GM23338 (cell line): ENCODE data around the gene DPF3. TPM values are rescaled to one million over a fixed set of nuclear protein-coding genes. Genes with fewer than 3 reads are reported as not detected.

Experiments
- ATAC-seq: fragments of 200-7000 bp; cut with Tn5 transposase; 3 replicates; pipeline ENCODE4 v1.9.1; 2020
- DNase-seq: peaks from one replicate; pipeline ENCODE4 v3.0.0-alpha.2; 2015; ENCODE audit warnings: low spot score
- H2AFZ ChIP-seq: fragments of 200-600 bp; sonication (generic); 2 replicates; pipeline ENCODE4 v1.8.0; 2016; ENCODE audit warnings: antibody characterized with exemption, mild to moderate bottlenecking, moderate library complexity
- H3F3A ChIP-seq: fragments of 200-600 bp; sonication (generic); replicated peaks from 2 replicates; pipeline ENCODE4 v1.8.0; 2017; ENCODE audit warnings: antibody characterized with exemption, mixed run types, low read depth
- H3K27ac ChIP-seq: fragments of 200-600 bp; sonication (generic); 2 replicates; pipeline ENCODE4 v1.6.1; 2016; ENCODE audit warnings: low read depth
- H3K27me3 ChIP-seq: fragments of 200-600 bp; sonication (generic); 2 replicates; pipeline ENCODE4 v1.8.0; 2016; ENCODE audit warnings: mild to moderate bottlenecking, mixed run types, moderate library complexity; ENCODE audit not compliant: insufficient read depth
- H3K36me3 ChIP-seq: fragments of 200-600 bp; sonication (generic); 2 replicates; pipeline ENCODE4 v1.8.0; 2016; ENCODE audit warnings: mild to moderate bottlenecking; ENCODE audit not compliant: insufficient read depth
- H3K4me1 ChIP-seq: fragments of 200-600 bp; sonication (generic); 2 replicates; pipeline ENCODE4 v1.8.0; 2016; ENCODE audit warnings: mild to moderate bottlenecking, moderate library complexity; ENCODE audit not compliant: insufficient read depth
- H3K4me2 ChIP-seq: fragments of 200-600 bp; sonication (generic); 2 replicates; pipeline ENCODE4 v1.7.1; 2017; ENCODE audit warnings: mixed run types
- H3K4me3 ChIP-seq: fragments of 200-600 bp; sonication (generic); 2 replicates; pipeline ENCODE4 v1.6.1; 2016; ENCODE audit warnings: mixed run types
- H3K79me2 ChIP-seq: fragments of 200-600 bp; sonication (generic); replicated peaks from 2 replicates; pipeline ENCODE4 v1.8.0; 2017; ENCODE audit warnings: mild to moderate bottlenecking; ENCODE audit not compliant: insufficient read depth
- H3K9me2 ChIP-seq: fragments of 200-600 bp; sonication (generic); 2 replicates; pipeline ENCODE4 v1.8.0; 2017; ENCODE audit not compliant: insufficient read depth
- H4K20me1 ChIP-seq: fragments of 200-600 bp; sonication (generic); replicated peaks from 2 replicates; pipeline ENCODE4 v1.8.0; 2017; ENCODE audit warnings: mild to moderate bottlenecking; ENCODE audit not compliant: insufficient read depth
- H3K27ac Mint-ChIP-seq: 2 replicates; pipeline ENCODE4 v1.8.0; 2020; ENCODE audit warnings: inconsistent platforms, mild to moderate bottlenecking, moderate library complexity, mixed read lengths
- H3K27me3 Mint-ChIP-seq: 3 replicates; pipeline ENCODE4 v1.8.0; 2022; ENCODE audit warnings: low read depth, mild to moderate bottlenecking, moderate library complexity, mixed read lengths, inconsistent platforms; ENCODE audit not compliant: insufficient read depth, poor library complexity
- H3K36me3 Mint-ChIP-seq: 3 replicates; pipeline ENCODE4 v1.8.0; 2021; ENCODE audit warnings: low read depth, mild to moderate bottlenecking, inconsistent platforms, moderate library complexity, mixed read lengths
- H3K4me1 Mint-ChIP-seq: 3 replicates; pipeline ENCODE4 v1.8.0; 2020; ENCODE audit warnings: mild to moderate bottlenecking, inconsistent platforms, mixed read lengths
- H3K4me3 Mint-ChIP-seq: 3 replicates; pipeline ENCODE4 v1.8.0; 2021; ENCODE audit warnings: moderate library complexity, mild to moderate bottlenecking, inconsistent platforms, mixed read lengths
- H3K9me3 Mint-ChIP-seq: 3 replicates; pipeline ENCODE4 v1.8.0; 2020; ENCODE audit warnings: moderate library complexity, mild to moderate bottlenecking, inconsistent platforms, mixed read lengths
- CREB1 ChIP-seq: fragments of 250-450 bp; sonication (Bioruptor Pico); IDR thresholded peaks from 2 replicates; pipeline ENCODE4 v1.5.0; 2020; ENCODE audit warnings: low read depth, mild to moderate bottlenecking, moderate library complexity
- EZH2 ChIP-seq: fragments of 200-600 bp; sonication (generic); IDR thresholded peaks from one replicate; pipeline ENCODE4 v1.8.0; 2017; ENCODE audit warnings: antibody characterized with exemption, mild to moderate bottlenecking, low read depth; ENCODE audit not compliant: unreplicated experiment
- EZH2phosphoT487 ChIP-seq: fragments of 200-600 bp; sonication (generic); IDR thresholded peaks from one replicate; pipeline ENCODE4 v1.8.1; 2018; ENCODE audit warnings: antibody characterized with exemption; ENCODE audit not compliant: unreplicated experiment
- JUNB ChIP-seq: IDR thresholded peaks from one replicate; pipeline ENCODE4 v1.6.1; 2016; ENCODE audit warnings: antibody characterized with exemption; ENCODE audit not compliant: unreplicated experiment
- NANOG ChIP-seq: IDR thresholded peaks from 2 replicates; pipeline ENCODE4 v1.6.1; 2016; ENCODE audit warnings: antibody characterized with exemption, borderline replicate concordance
- STAT1 ChIP-seq: IDR thresholded peaks from one replicate; pipeline ENCODE4 v1.6.1; 2016; ENCODE audit warnings: antibody characterized with exemption; ENCODE audit not compliant: unreplicated experiment
- ZNF114 ChIP-seq: fragments of 250-450 bp; sonication (Bioruptor Pico); IDR thresholded peaks from 2 replicates; pipeline ENCODE4 v1.5.0; 2020; ENCODE audit warnings: mild to moderate bottlenecking, moderate library complexity
- ZNF331 ChIP-seq: fragments of 250-450 bp; sonication (Bioruptor Pico); IDR thresholded peaks from 2 replicates; pipeline ENCODE4 v1.5.0; 2020; ENCODE audit warnings: low read depth, mild to moderate bottlenecking, moderate library complexity
- polyA plus RNA-seq: library from polyadenylated mRNA; unstranded; fragments of >200 nt; fragmentation: Nextera tagmentation; extraction: Ambion mirVana; gene quantifications from 2 replicates; pipeline ENCODE4 v1.2.1, GENCODE V29; 2016
- total RNA-seq: library from RNA; depleted of rRNA; stranded (reverse); fragments of >200 nt; shearing (Covaris generic); gene quantifications from 2 replicates; pipeline ENCODE4 v1.2.3, GENCODE V29; 2014
- TF ChIP-seq, protein P1 (sequence below): IDR thresholded peaks from 2 replicates; pipeline ENCODE4 v1.6.1; 2016; ENCODE audit warnings: antibody characterized with exemption
- TF ChIP-seq, protein P2 (sequence below): IDR thresholded peaks from one replicate; pipeline ENCODE4 v1.6.1; 2018; ENCODE audit warnings: antibody characterized with exemption; ENCODE audit not compliant: unreplicated experiment
- TF ChIP-seq, protein P3 (sequence below), 2 experiments: fragments of 200-600 bp in 1 of 2; sonication (generic) in 1 of 2; conservative IDR thresholded peaks; 2 replicates each; pipeline versions ENCODE4 v1.5.1 to v1.6.1; 2016 to 2017; ENCODE audit warnings: antibody characterized with exemption in 2 of 2, low read depth in 2 of 2, mild to moderate bottlenecking in 2 of 2, moderate library complexity in 1 of 2
- TF ChIP-seq, protein P4 (sequence below): fragments of 250-450 bp; sonication (Bioruptor Pico); IDR thresholded peaks from 2 replicates; pipeline ENCODE4 v1.5.0; 2020; ENCODE audit warnings: mild to moderate bottlenecking, moderate library complexity

The DPF3 gene
- total and polyA plus RNA-seq, 2 experiments from 2014 or later, result 0.18 to 1.0 TPM

DNA sequence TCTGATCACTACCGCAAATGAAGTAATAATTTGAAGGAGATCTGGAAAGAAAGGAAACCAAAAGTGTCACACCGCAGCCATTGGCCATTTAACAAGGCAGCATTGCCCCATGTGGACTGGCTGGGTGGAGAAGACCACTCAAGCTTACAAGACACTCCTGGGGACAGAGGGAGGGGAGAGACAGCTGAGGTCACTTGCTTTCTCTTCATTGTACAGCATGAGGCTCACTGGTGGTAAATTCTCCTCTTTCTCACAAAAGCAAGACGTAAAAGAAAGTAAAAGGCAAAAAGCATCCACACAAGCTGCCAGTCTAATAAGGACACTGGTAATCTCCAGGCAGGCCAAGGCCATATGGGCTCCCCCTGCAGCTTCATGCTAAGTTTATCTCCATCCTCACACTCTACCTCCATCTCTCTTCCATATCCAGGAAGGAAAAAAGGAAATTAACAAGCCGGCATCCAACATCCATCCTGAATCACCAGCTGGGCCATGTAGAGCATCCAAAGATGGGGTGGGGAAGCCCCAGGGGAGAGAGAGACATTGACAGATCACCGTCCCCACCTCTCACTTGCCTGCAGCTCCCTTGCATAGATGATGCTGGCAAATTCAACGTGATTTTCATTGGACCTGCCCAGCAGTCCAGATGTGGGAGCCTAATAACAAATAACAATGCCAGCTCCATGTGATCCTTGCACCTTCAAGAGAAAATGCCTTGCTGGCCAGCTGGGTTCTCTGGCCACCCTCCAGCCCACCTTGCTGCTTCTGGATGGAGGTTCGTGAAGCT lies 100.6 kb downstream of the DPF3 start:
- Histone ChIP-seq H3K27ac (no peak overlapping the region), H3F3A (no peaks in the 10 kb centered on the region), H3K4me3 (no peak overlapping the region), H3K4me2 (no peak overlapping the region), H3K79me2 (no peaks in the 10 kb centered on the region), H3K9me2 (peaks cover 5% of the 10 kb centered on the region), H4K20me1 (no peaks in the 10 kb centered on the region), H2AFZ (no peak overlapping the region), H3K4me1 (peaks cover 7% of the 10 kb centered on the region), H3K27me3 (no peaks in the 10 kb centered on the region), H3K36me3 (no peaks in the 10 kb centered on the region)
- TF ChIP-seq, protein P1, sequence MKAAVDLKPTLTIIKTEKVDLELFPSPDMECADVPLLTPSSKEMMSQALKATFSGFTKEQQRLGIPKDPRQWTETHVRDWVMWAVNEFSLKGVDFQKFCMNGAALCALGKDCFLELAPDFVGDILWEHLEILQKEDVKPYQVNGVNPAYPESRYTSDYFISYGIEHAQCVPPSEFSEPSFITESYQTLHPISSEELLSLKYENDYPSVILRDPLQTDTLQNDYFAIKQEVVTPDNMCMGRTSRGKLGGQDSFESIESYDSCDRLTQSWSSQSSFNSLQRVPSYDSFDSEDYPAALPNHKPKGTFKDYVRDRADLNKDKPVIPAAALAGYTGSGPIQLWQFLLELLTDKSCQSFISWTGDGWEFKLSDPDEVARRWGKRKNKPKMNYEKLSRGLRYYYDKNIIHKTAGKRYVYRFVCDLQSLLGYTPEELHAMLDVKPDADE, result no peak
- TF ChIP-seq ZNF114 (CRISPR knock-in tag) (no peak), STAT1 (no peak), CREB1 (no peak), JUNB (no peak), EZH2 (no peak), EZH2phosphoT487 (no peak), NANOG (no peak), ZNF331 (no peak)
- TF ChIP-seq, protein P2, sequence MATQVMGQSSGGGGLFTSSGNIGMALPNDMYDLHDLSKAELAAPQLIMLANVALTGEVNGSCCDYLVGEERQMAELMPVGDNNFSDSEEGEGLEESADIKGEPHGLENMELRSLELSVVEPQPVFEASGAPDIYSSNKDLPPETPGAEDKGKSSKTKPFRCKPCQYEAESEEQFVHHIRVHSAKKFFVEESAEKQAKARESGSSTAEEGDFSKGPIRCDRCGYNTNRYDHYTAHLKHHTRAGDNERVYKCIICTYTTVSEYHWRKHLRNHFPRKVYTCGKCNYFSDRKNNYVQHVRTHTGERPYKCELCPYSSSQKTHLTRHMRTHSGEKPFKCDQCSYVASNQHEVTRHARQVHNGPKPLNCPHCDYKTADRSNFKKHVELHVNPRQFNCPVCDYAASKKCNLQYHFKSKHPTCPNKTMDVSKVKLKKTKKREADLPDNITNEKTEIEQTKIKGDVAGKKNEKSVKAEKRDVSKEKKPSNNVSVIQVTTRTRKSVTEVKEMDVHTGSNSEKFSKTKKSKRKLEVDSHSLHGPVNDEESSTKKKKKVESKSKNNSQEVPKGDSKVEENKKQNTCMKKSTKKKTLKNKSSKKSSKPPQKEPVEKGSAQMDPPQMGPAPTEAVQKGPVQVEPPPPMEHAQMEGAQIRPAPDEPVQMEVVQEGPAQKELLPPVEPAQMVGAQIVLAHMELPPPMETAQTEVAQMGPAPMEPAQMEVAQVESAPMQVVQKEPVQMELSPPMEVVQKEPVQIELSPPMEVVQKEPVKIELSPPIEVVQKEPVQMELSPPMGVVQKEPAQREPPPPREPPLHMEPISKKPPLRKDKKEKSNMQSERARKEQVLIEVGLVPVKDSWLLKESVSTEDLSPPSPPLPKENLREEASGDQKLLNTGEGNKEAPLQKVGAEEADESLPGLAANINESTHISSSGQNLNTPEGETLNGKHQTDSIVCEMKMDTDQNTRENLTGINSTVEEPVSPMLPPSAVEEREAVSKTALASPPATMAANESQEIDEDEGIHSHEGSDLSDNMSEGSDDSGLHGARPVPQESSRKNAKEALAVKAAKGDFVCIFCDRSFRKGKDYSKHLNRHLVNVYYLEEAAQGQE, result no peak
- TF ChIP-seq, protein P3, sequence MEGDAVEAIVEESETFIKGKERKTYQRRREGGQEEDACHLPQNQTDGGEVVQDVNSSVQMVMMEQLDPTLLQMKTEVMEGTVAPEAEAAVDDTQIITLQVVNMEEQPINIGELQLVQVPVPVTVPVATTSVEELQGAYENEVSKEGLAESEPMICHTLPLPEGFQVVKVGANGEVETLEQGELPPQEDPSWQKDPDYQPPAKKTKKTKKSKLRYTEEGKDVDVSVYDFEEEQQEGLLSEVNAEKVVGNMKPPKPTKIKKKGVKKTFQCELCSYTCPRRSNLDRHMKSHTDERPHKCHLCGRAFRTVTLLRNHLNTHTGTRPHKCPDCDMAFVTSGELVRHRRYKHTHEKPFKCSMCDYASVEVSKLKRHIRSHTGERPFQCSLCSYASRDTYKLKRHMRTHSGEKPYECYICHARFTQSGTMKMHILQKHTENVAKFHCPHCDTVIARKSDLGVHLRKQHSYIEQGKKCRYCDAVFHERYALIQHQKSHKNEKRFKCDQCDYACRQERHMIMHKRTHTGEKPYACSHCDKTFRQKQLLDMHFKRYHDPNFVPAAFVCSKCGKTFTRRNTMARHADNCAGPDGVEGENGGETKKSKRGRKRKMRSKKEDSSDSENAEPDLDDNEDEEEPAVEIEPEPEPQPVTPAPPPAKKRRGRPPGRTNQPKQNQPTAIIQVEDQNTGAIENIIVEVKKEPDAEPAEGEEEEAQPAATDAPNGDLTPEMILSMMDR (conservative IDR thresholded peaks at IDR 0.05; ENCODE audit: low read depth in 2 of 2), result no peak
- TF ChIP-seq, protein P4, sequence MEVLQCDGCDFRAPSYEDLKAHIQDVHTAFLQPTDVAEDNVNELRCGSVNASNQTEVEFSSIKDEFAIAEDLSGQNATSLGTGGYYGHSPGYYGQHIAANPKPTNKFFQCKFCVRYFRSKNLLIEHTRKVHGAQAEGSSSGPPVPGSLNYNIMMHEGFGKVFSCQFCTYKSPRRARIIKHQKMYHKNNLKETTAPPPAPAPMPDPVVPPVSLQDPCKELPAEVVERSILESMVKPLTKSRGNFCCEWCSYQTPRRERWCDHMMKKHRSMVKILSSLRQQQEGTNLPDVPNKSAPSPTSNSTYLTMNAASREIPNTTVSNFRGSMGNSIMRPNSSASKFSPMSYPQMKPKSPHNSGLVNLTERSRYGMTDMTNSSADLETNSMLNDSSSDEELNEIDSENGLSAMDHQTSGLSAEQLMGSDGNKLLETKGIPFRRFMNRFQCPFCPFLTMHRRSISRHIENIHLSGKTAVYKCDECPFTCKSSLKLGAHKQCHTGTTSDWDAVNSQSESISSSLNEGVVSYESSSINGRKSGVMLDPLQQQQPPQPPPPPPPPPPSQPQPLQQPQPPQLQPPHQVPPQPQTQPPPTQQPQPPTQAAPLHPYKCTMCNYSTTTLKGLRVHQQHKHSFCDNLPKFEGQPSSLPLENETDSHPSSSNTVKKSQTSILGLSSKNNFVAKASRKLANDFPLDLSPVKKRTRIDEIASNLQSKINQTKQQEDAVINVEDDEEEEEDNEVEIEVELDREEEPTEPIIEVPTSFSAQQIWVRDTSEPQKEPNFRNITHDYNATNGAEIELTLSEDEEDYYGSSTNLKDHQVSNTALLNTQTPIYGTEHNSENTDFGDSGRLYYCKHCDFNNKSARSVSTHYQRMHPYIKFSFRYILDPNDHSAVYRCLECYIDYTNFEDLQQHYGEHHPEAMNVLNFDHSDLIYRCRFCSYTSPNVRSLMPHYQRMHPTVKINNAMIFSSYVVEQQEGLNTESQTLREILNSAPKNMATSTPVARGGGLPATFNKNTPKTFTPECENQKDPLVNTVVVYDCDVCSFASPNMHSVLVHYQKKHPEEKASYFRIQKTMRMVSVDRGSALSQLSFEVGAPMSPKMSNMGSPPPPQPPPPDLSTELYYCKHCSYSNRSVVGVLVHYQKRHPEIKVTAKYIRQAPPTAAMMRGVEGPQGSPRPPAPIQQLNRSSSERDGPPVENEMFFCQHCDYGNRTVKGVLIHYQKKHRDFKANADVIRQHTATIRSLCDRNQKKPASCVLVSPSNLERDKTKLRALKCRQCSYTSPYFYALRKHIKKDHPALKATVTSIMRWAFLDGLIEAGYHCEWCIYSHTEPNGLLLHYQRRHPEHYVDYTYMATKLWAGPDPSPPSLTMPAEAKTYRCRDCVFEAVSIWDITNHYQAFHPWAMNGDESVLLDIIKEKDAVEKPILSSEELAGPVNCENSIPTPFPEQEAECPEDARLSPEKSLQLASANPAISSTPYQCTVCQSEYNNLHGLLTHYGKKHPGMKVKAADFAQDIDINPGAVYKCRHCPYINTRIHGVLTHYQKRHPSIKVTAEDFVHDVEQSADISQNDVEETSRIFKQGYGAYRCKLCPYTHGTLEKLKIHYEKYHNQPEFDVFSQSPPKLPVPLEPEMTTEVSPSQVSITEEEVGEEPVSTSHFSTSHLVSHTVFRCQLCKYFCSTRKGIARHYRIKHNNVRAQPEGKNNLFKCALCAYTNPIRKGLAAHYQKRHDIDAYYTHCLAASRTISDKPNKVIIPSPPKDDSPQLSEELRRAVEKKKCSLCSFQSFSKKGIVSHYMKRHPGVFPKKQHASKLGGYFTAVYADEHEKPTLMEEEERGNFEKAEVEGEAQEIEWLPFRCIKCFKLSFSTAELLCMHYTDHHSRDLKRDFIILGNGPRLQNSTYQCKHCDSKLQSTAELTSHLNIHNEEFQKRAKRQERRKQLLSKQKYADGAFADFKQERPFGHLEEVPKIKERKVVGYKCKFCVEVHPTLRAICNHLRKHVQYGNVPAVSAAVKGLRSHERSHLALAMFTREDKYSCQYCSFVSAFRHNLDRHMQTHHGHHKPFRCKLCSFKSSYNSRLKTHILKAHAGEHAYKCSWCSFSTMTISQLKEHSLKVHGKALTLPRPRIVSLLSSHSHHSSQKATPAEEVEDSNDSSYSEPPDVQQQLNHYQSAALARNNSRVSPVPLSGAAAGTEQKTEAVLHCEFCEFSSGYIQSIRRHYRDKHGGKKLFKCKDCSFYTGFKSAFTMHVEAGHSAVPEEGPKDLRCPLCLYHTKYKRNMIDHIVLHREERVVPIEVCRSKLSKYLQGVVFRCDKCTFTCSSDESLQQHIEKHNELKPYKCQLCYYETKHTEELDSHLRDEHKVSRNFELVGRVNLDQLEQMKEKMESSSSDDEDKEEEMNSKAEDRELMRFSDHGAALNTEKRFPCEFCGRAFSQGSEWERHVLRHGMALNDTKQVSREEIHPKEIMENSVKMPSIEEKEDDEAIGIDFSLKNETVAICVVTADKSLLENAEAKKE (CRISPR knock-in tag), result no peak
- Mint-ChIP-seq H3K4me3 (no peak overlapping the region), H3K27ac (no peak overlapping the region), H3K36me3 (no peaks in the 10 kb centered on the region), H3K9me3 (no peaks in the 10 kb centered on the region; the same call in 2 of the 3 replicates), H3K27me3 (peaks cover 16% of the 10 kb centered on the region), H3K4me1 (peaks cover 32% of the 10 kb centered on the region)
- ATAC-seq (no peak), DNase-seq (no peak)
